CD1c-positive myeloid dendritic cell (primary cell): ENCODE data around the gene KRTAP3-1.
"Not testable (repeated sequence)": the region's sequence is repeated elsewhere in the genome, so short reads cannot be mapped to it uniquely, and the experiment has no call there.

Source experiments
- DNase-seq: peaks from one replicate; pipeline ENCODE4 v3.0.0-alpha.2; 2016; ENCODE audit errors: extremely low spot score

The KRTAP3-1 gene

DNA sequence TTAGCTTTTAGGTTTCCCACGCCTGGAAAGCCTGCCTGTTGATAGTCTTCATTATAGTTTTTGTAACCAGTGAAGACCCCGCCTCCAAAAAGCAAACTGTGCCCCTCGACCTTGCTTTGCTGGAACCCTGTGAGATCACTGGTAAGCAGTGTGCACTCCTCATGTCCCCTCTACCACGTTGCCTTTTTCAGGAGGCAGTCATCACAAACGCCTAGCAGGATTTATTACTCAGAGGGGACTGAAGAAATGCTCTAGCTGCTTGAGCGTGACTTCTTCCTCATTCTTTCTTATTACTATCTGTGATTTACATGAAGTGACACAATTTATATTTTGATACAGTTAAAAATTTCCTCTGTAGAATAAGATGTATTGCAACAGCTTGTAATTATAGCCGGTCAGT, 6.5 kb upstream of the KRTAP3-1 start:
- no peak for DNase-seq

DNA sequence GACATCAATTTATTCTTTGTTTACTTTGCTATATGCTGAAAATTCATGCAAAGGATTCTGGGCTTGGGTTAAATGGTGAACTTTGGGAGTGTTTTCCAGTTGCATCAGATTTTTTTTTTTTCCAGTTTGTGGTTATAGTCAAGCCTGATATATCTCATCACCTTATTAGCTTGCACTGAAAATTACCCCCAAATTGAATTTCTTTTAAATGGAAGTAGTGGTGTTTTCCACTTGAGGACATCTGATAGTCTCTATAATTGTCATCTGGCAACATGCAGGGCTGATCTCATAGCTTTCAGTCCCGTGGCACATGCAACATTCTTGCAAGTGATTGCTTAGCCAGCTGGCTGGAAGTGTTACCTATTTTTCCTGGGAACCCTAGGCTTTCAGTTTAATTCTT, 4.7 kb upstream of the KRTAP3-1 start:
- DNase-seq = no peak

DNA sequence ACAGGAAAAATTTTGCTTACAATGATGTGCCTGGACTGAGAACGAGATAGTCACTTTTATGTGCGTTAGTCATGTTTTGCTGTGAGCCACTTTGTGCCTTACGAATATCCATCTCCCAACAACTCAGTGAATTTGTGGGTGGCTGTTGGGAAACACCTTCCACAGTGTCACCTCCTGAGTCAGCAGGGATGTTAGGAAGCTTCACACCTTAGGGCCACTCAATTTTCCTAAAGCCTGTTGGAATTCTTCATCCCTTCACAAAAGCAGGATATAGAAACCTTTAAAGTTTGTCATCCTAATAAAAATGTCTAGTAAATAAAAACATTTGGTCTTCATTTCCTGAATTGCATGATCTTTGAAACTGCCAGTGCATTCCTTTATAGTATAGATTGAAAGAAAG, 4.3 kb upstream of the KRTAP3-1 start:
- DNase-seq = no peak

DNA sequence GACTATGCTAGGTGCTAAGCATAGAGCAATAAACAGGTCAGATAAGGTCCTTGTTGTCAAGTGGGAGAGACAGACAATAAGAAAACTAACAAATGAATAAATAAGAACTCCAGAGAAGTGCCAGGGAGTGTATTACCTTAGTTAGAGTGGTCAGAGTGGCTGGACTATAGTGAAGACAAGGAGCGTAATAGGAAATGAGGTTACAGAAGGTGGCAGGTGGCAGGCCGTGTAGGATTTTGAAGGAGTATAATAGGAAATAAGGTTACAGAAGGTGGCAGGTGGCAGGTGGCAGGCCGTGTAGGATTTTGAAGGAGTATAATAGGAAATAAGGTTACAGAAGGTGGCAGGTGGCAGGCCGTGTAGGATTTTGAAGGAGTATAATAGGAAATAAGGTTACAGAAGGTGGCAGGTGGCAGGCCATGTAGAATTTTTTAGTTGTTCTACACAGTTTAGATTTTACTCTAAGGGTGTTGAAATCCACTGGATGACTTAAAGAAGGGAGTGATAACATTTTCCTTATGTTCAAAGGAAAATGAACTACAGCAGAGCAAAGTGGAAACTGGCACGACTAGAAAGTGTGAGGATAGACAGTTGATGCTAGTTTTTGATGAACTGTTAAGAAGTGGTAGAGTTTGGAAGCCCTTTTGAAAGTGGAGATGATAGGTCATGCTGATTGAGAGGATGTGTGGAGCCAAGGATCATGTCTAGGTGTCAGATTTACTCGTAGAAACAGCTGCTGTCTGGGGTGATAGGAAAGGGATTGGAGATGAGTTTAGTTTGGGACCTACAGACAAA, 3.6 kb upstream of the KRTAP3-1 start:
- no peak for DNase-seq

DNA sequence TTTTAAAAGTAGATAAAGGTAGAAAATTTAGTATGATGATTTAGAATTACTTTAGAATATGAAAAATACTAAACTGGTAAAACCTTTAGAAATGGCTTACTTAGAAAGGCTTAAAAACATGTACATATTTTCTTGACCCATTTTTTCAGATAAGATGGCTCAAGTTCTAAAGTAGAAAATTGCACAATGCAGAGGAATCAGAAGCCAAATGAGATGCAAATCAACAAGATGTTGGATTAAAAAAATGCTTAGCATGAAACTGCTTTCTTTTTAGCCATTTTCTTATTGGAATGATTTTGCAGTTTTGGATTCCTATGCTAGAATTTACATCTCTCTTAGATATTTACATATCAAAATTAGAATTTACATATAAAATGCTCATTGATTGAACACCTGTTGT, 1.5 kb upstream of the KRTAP3-1 start:
- no peak for DNase-seq

DNA sequence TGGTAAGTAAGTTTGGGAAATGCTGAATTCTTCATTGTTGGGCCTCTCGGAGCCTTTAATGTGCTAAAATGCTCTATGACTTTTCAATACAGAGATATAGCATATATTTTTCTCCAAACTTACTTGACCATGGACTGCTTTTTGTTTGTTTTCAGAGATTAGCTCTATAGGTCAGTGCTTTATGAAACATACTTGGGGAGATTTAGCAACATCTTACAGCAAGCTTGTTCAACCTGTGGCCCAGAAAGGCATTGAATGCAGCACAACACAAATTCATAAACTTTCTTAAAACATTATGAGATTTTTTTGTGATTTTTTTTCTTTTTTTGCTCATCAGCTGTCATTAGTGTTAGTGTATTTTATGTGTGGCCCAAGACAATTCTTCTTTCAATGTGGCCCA, 1.0 kb upstream of the KRTAP3-1 start:
- no peak for DNase-seq

DNA sequence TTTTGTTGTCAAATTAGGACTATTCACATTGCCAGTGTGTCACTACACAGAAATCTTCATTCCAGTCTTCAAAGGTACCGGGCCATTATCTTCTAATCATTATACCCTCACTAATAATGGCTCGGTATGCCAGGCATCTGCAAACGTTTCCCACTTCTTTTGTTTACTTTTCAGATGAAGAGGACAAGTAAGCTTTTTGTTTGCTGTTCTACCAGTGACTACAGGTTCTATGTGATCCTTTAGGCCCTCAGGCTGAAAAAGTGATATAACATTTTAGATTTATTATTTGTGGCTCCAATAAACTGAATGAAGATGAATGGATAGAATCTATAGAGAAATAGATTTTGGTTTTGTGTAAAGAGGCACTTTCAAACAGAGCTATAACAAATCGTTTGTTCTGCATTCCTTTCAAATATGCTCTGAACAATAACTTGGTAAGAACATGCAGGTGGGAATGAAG, 403 bp upstream of the KRTAP3-1 start:
- DNase-seq = no peak

DNA sequence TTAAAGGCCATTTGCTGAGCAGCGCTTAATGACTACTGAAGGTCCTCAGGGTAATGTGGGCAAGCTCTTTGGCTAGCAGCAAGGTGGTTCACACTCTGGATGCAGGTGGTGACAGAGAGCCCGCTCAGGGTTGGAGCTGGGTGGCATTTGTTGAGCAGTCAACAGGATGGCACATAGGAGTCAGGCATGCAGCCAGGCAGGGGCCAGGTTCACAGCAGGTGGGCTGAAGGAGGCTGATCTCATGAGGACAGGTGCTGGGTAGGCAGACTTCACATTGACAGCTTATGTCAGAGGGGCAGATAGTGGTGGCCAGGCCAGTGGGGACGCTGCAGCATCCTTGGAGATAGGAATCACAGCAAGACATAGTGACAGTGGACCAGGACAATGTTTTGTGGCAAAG, 4.5 kb downstream of the KRTAP3-1 start:
- no peak for DNase-seq

DNA sequence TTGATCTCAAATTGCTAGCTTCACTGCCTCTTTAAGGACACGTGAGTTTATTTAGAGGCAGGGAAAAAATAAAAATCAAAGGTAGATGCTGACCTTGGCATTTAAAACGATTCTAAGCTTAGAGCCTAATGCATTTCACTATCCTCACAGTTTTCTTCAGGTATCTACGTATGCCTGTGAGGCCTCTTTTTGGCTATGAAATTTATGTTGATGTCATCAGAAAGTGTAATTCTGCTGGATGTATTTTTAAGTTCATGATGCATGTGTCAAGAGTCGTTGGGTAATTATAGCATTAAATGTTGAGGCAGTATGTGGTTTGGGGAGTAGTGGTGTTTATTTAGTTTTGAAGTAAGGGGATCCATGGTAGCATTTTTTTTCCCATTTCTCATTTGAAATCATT, 5.0 kb downstream of the KRTAP3-1 start:
- no peak for DNase-seq

DNA sequence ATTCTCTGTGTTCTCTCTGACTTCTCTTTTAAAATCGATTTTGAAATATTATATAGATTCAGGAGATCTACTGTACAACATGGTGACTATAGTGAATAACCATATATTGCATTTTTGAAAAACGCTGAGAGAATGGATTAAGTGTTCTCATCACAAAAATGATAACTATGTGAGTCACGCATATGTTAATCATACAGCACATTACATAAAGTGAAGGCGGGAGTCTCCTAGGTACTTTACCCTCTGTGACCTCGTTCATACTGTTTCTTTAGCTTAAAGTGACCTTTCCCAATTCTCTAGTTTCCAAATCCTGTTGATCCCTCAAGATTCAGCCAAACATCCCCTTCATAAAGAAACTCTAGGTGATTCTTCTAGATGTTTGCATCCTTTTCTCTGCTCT, 6.1 kb downstream of the KRTAP3-1 start:
- DNase-seq = no peak

DNA sequence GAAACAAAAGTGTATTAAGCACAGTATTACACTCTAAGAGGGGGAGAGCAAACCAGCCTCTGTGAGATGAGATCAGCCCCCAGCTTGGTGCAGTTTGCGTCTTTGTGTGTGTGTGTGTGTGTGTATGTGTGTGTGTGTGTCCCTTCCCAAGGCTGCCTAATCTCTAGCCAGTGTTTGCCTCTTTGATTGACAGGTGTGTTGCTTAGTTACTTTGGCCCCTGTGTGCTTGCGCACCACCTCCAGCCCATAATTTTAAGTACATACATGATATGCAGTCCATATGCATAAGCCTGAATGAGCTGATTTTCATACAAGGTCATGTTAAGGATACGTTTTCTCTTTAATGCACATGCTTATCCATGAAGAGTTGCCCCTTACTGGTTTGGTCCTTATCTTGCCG, 7.1 kb downstream of the KRTAP3-1 start:
- no peak for DNase-seq

DNA sequence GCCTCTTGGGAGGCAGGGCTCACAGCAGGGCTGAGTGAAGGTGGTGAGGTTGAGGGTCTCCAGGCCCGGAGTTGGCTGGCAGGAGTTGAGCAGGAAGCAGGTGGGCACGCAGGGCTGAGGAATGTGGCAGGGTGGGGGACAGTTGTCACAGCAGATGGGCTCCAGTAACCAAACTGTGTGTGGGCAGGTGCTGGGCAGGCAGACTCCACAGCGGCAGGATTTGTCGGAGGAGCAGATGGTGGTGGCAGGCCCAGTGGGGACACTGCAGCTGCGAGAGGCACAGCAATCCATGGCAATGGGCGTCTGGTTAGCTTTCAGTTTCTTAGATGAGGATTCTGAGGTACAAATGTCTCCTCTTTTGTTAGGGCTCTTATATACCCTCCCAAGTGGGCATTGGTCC, 9.4 kb downstream of the KRTAP3-1 start, which contains the start of gene KRTAP3-2:
KRTAP3-2 (minus strand) TSS at position 344 of the 400 bp plus-strand sequence; CDS start at position 291, 53 bp downstream.
- DNase-seq = not testable (repeated sequence)

DNA sequence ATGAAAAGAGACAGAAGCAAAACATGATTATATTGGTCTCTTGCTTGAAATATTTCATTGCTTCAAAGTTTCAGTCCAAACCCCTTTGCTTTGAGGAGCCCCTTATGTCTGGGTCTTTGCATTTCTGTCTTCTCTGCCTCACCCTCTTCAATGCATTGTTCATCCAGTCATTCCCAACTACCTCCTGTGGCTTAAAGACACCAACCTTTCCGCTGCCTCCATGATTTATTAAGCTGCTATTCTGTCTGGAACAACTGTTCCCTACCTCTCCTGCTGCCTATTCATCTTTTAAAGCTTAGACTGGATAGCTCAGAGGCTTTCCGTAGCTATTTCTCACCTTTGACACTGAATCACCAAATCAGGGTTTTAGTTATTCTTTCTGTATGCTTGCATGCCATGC, 11.6 kb downstream of the KRTAP3-1 start:
- DNase-seq = no peak

DNA sequence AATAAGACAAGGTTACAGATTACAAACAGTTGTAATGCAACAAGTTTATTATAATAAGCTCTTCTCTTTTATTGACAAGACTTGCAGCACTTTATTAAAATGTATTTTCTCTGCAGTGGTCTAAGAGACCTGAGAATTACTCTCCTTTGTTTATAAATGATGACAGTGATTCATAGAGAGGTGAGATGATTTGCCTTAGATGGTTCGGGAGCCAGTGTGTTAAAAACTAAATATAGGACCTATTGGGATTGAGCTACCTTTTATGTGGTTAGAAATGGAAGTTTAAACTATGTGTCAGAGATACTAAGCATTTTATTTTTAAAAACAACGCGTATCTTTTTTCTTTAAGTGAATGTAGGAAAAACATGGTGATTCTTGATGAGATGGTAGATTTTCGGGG, 12.1 kb downstream of the KRTAP3-1 start:
- DNase-seq = no peak

DNA sequence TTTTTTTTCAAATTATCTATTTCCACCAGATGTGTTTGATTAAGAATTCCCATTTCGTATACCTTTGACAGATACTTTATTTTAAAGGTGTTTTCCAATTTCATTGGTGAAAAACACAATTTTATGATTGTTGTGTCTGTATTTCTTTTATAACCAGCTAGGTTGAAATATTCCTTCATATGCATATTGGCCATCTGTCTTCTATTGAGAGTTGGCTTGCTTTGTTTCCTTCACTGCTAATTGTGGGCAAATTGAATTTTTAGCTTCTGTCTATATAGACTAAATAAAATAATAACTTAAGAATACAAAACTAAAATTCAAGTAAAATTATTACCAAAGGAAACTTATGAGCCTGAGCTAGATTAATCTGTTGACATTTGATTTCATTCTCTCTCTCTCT, 13.8 kb downstream of the KRTAP3-1 start:
- no peak for DNase-seq

DNA sequence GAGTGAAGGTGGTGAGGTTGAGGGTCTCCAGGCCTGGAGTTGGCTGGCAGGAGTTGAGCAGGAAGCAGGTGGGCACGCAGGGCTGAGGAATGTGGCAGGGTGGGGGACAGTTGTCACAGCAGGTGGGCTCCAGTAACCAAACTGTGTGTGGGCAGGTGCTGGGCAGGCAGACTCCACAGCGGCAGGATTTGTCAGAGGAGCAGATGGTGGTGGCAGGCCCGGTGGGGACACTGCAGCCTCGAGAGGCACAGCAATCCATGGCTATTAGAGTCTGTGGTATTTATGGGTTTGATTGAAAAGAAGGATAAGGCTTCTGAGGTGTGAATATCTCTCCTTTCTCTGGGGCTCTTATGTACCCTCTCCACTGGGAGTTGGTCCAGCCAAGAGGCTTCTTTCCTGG, 15.1 kb downstream of the KRTAP3-1 start, which contains the start of gene KRTAP3-3:
KRTAP3-3 (minus strand) TSS at position 326 of the 400 bp plus-strand sequence; CDS start at position 259, 67 bp downstream.
- no peak for DNase-seq

DNA sequence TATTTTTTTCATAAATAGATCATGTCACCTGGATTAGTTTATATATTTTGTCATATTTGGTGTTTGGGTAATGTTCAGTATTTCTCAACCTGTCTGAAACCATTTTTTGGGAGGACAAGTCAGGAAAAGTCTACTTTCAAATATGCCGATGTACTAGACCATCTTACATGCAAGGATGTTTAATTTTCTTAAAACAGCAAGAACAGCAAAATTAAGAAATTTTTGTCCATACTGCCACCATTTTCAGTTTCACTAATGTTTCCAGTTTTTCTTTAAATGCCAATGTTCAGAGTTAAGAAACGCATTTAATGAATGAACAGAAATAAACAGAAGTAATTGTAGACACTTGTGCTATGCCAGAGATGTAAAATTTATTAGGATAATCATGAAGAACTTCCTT, 15.8 kb downstream of the KRTAP3-1 start:
- no peak for DNase-seq

DNA sequence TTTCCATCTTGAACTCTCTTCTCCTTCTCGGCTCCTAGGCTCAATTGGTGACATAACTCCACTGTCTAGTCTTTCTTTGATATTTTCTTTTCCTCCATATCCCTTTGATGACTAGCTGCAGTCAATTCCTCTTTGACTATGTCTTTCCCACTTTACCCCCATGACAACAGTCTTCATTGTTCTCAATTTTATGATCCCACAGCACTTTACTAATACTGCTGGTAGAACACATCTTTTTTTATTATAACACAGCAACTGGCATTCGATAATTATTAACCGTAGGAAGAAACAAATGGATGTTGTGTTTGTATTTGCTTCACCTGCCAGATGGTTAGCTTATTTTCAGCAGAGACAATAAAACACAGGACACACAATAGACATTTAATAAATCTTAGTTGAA, 16.3 kb downstream of the KRTAP3-1 start:
- DNase-seq = no peak

DNA sequence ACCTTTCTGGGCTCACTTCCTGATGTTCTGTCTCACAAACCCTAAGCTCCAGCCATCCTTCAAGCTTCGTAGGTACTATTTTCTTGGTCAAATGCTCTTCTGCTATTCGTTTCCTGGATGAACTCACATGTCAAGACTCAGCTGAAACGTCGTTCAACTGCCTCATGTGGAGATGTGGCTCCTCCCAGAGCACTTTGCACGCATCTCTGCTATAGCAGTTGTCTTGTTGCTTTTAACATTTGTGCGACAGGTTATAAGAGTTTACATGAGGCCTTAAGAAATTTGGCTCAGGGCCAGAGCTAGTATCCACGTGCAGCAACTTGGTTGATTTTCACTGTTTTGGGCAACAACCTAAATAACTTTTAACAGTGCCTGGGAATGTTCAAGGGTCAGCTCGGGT, 22.0 kb downstream of the KRTAP3-1 start:
- no peak for DNase-seq

DNA sequence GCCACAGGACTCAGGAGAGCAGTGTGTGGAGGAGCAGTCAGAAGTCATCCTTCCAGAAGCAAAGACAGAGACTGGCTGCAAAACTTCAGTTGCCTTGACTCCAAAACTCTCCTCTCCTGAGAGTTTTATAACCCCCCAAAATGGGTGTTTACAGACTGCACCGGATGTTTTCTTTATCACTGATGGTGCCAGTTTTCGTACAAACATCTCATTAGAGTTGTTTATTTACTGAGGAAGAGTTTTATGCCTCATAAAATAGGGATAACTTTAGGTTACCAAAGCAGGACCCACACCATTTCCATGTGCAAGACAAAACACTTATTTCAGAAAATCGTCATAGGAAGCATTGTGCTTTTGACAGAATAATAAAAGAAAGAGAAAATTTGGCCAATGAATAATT, 24.7 kb downstream of the KRTAP3-1 start, which contains the start of gene KRT40:
KRT40 (minus strand) TSS at position 101 of the 400 bp plus-strand sequence; CDS start at position 48, 53 bp downstream.
- no peak for DNase-seq

DNA sequence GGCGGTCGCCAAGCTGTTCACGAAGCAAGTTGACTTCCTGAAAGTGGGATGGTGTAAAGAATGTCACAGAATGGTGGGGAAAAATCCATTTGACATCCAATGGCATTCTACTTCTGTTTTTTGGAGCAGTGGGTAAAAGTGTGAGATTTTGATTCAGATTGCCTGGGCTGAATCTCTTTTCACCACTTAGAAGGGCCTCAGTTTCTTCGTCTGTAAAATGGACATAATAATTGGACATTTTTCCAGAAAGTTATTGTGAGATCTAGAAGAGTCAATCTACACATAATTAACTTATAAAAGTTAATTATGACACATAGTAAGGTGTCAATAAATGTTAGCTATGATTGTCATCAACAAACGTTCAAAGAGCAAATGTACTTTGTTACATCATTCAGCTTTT, 27.8 kb downstream of the KRTAP3-1 start:
- no peak for DNase-seq

DNA sequence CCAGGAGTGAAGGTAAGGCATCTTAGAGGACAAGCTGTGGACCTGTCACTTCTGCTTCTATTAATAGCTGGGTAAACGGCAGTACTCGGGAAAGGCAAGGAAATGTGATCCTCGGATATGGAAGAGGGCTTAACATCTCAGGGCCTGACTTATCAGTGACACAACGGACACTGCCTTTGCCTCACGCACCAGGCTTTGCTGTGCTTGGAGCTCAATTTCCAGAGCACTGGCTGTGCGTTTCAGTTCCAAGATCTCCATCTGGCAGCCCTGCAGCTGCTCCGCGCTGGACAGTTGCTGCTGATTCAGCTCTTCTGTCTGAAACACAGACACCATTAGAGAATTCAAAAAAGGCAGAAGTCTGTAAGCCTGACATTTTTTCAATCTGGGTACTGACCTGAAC, 28.3 kb downstream of the KRTAP3-1 start:
- DNase-seq = no peak

DNA sequence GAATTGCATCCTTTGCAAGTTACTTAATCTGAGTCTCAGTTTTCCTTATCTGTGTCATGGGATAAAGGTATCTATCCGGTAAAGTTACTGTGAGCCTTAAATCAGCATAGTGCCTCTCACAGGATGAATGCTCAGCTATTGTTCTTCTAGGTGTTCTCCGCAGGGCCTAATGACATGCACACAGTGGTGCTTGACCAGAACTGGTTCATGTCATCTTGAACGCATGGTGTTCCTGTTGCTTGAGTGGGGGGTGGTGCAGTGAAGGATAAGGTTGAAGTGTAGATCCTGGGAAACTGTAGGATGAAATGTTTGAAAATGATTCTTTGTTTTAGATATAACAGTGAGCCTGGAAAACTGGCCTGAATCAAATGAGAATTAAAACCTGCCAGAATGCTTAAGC, 28.8 kb downstream of the KRTAP3-1 start:
- DNase-seq = no peak
